ENCODE measurements around the gene RHOJ.

The RHOJ gene

DNA sequence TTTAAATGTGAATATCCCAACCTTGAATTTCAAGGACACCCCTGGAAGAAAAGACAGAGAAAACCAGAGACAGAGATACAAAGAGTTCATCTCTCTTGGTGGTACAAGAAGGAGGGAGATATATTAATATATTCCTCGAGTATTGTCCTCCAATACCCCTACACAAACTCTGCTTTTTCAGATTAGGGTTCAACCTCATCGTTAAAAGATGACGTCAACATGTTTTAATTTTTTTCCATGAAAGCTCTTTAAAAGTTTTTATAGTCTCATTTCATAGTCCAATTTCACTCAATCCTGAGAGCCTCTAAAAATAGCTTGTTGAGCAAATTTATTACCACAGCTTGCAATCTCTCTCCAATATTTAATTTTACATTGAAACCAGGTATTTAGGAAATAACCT, 19.4 kb downstream of the RHOJ start:
- Histone ChIP-seq H3K9ac (ENCODE audit: low read length in 5 of 5) (no peak overlapping the region), H3K4me3 (ENCODE audit: low read depth in 1 of 5, low read length in 5 of 5) (no peak overlapping the region), H3K9me3 (ENCODE audit: control insufficient read depth in 5 of 5, low read length in 5 of 5) (no peaks in the 10 kb centered on the region), H3K4me1 (ENCODE audit: control insufficient read depth in 5 of 5, insufficient read depth in 5 of 5, low read length in 5 of 5) (no peaks in the 10 kb centered on the region), H3K27me3 (ENCODE audit: control insufficient read depth in 5 of 5, insufficient read depth in 4 of 5, low read length in 5 of 5) (no peaks in the 10 kb centered on the region), H3K27ac (ENCODE audit: low read depth, low read length) (no peak overlapping the region), H3K36me3 (ENCODE audit: control insufficient read depth in 5 of 5, insufficient read depth in 5 of 5, low read length in 5 of 5) (no peaks in the 10 kb centered on the region)

DNA sequence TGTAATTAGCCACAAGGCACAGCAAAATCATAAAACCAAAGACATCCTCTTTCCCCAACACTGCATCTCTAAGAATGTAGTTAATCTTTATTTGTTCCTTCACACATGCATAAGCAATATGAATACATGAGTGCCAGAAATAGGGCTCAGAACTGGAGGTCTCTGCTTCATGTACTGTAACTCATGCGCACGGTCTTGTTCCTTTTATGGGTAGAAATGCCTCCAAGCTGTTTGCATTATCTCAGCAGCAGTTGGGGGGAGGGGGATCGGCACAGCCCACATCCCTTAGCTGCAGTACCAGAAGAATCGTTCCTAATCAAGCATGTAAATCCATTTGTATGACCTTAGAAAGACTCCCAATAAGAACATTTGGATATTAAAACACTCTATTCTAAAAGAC, 20.0 kb downstream of the RHOJ start:
- no peak overlapping the region for H3K9ac ChIP-seq (ENCODE audit: low read length in 5 of 5)
- no peak overlapping the region for H3K4me3 ChIP-seq (ENCODE audit: low read depth in 1 of 5, low read length in 5 of 5)
- H3K9me3 ChIP-seq (ENCODE audit: control insufficient read depth in 5 of 5, low read length in 5 of 5), result peaks cover 0 to under 1% (median 0%) of the 10 kb centered on the region in 5 donors
- H3K27ac ChIP-seq (ENCODE audit: low read depth, low read length), result no peak overlapping the region
- no peaks in the 10 kb centered on the region for H3K36me3 ChIP-seq (ENCODE audit: control insufficient read depth in 5 of 5, insufficient read depth in 5 of 5, low read length in 5 of 5)
- no peaks in the 10 kb centered on the region for H3K27me3 ChIP-seq (ENCODE audit: control insufficient read depth in 5 of 5, insufficient read depth in 4 of 5, low read length in 5 of 5)
- H3K4me1 ChIP-seq (ENCODE audit: control insufficient read depth in 5 of 5, insufficient read depth in 5 of 5, low read length in 5 of 5), result no peaks in the 10 kb centered on the region

DNA sequence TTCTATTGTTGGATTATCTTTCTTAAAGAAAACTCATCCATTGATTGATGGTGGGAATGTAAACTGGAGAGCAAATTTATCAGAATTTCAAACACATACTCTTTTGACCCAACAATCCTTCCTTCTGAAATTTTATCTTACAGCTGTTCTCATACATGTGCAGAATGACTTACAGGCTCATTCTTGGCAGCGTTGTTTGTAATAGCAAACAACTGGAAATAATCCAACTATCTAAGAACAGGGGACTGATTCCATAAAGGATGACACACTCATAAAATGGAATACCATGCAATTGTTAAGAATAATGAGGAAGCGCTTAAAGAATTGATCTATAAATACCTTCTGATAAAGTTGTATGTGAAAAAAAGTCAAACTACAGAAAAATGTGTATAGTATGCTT, 24.0 kb downstream of the RHOJ start:
- no peak overlapping the region for H3K4me3 ChIP-seq (ENCODE audit: low read depth in 1 of 5, low read length in 5 of 5)
- no peaks in the 10 kb centered on the region for H3K4me1 ChIP-seq (ENCODE audit: control insufficient read depth in 5 of 5, insufficient read depth in 5 of 5, low read length in 5 of 5)
- H3K9me3 ChIP-seq (ENCODE audit: control insufficient read depth in 5 of 5, low read length in 5 of 5), result peaks cover 0 to 6% (median 2%) of the 10 kb centered on the region in 5 donors
- no peaks in the 10 kb centered on the region for H3K36me3 ChIP-seq (ENCODE audit: control insufficient read depth in 5 of 5, insufficient read depth in 5 of 5, low read length in 5 of 5)
- no peak overlapping the region for H3K9ac ChIP-seq (ENCODE audit: low read length in 5 of 5)
- H3K27me3 ChIP-seq (ENCODE audit: control insufficient read depth in 5 of 5, insufficient read depth in 4 of 5, low read length in 5 of 5), result no peaks in the 10 kb centered on the region
- H3K27ac ChIP-seq (ENCODE audit: low read depth, low read length), result no peak overlapping the region

DNA sequence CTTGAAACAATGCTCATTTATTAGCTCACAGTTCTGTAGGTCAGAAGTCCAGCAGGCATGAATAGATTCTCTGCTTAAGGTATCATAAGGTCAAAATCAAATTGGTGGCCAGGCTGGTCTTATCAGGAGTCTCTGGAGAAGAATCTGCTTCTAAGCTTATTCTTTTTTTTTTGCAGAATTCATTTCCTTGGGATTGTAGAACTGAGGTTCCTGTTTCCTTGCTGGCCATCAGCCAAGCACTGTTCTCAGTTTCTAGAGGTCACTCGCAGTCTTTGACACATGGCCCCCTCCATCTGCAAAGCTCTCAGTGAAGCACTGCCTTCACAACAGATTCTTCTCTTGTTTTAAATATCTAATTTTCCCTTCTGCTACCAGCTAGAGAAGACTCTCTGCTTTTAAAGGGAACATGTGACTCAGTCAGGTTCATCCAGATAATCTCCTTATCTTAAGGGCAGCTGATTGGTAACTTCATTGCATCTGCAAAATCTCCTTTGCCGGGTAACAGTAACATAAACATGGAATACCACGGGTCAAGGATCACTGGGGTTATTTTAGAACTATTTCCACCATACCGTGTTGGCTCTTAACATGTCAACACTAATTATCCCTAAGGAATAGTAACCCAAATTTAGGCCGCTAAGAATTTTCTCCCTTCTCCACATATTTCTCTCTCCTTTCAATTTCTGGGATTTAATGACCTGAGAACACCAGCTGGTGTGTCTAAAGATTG, 25.3 kb downstream of the RHOJ start:
- H3K4me1 ChIP-seq (ENCODE audit: control insufficient read depth in 5 of 5, insufficient read depth in 5 of 5, low read length in 5 of 5), result no peaks in the 10 kb centered on the region
- H3K9ac ChIP-seq (ENCODE audit: low read length in 5 of 5), result no peak overlapping the region
- peaks cover 0 to 6% (median 2%) of the 10 kb centered on the region in 5 donors for H3K9me3 ChIP-seq (ENCODE audit: control insufficient read depth in 5 of 5, low read length in 5 of 5)
- H3K36me3 ChIP-seq (ENCODE audit: control insufficient read depth in 5 of 5, insufficient read depth in 5 of 5, low read length in 5 of 5), result no peaks in the 10 kb centered on the region
- H3K27me3 ChIP-seq (ENCODE audit: control insufficient read depth in 5 of 5, insufficient read depth in 4 of 5, low read length in 5 of 5), result no peaks in the 10 kb centered on the region
- H3K4me3 ChIP-seq (ENCODE audit: low read depth in 1 of 5, low read length in 5 of 5), result no peak overlapping the region
- no peak overlapping the region for H3K27ac ChIP-seq (ENCODE audit: low read depth, low read length)

DNA sequence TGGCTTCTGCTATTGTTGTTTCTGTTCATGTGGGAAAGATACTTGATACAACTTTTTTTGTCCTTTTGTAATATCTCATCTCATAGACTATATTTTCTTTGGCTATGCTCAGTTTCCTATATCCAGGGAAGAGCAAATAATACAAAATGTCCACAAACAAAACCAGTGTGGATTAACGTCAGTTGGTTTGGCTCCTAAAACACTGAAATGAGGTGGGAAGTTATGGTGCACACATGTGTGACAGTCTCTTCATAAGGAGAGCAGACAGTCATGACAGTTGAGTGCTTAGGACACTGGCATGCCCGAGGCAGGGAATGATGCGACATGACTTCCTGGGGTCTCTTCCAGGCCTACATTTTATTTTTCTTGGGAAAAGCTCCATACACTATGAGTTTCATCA, 27.5 kb downstream of the RHOJ start:
- peaks cover 0 to 6% (median 2%) of the 10 kb centered on the region in 5 donors for H3K9me3 ChIP-seq (ENCODE audit: control insufficient read depth in 5 of 5, low read length in 5 of 5)
- H3K36me3 ChIP-seq (ENCODE audit: control insufficient read depth in 5 of 5, insufficient read depth in 5 of 5, low read length in 5 of 5), result no peaks in the 10 kb centered on the region
- H3K9ac ChIP-seq (ENCODE audit: low read length in 5 of 5), result no peak overlapping the region
- no peaks in the 10 kb centered on the region for H3K27me3 ChIP-seq (ENCODE audit: control insufficient read depth in 5 of 5, insufficient read depth in 4 of 5, low read length in 5 of 5)
- no peak overlapping the region for H3K4me3 ChIP-seq (ENCODE audit: low read depth in 1 of 5, low read length in 5 of 5)
- H3K4me1 ChIP-seq (ENCODE audit: control insufficient read depth in 5 of 5, insufficient read depth in 5 of 5, low read length in 5 of 5), result no peaks in the 10 kb centered on the region
- no peak overlapping the region for H3K27ac ChIP-seq (ENCODE audit: low read depth, low read length)

DNA sequence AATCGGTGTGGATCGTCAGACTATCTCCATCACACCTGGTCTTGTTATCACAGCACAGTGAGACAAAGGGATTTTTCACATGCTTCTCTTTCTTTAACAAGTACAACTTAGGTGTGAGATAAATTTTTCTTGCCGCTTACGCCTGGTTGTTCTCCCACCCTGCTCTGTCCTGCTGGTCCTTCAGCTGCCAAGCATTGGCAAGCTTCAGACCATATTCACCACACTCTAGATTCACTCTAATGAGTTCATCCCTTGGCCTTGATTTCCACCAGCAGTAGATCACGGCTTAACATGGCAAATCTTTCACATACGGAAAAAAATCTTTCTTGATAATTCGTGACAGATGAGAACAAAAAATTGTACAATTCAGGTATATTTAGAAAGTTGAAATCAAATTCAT, 33.5 kb downstream of the RHOJ start:
- no peak overlapping the region for H3K4me3 ChIP-seq (ENCODE audit: low read depth in 1 of 5, low read length in 5 of 5)
- H3K9ac ChIP-seq (ENCODE audit: low read length in 5 of 5), result no peak overlapping the region
- no peak overlapping the region for H3K27ac ChIP-seq (ENCODE audit: low read depth, low read length)
- no peaks in the 10 kb centered on the region for H3K9me3 ChIP-seq (ENCODE audit: control insufficient read depth in 5 of 5, low read length in 5 of 5)
- no peaks in the 10 kb centered on the region for H3K4me1 ChIP-seq (ENCODE audit: control insufficient read depth in 5 of 5, insufficient read depth in 5 of 5, low read length in 5 of 5)
- H3K36me3 ChIP-seq (ENCODE audit: control insufficient read depth in 5 of 5, insufficient read depth in 5 of 5, low read length in 5 of 5), result peaks cover 0 to 3% (median 0%) of the 10 kb centered on the region in 5 donors
- H3K27me3 ChIP-seq (ENCODE audit: control insufficient read depth in 5 of 5, insufficient read depth in 4 of 5, low read length in 5 of 5), result no peaks in the 10 kb centered on the region

DNA sequence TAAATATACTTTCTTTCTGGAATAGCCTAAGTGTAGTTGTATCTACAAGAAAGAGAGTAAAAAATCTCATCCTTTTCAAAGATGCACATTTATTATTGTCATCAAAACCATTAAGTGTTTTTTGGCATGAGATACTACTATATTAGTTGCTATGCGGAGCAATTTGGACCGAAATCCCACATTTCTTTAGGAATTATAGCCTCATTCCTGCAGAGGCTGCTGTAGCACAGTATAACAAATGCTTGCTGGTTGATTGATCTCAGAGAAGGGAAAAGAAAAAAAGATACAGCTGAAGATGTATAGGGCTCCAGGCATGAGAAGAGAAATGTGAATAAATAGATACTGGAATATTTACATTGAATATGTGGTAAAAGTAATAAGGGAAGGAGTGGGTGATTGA, 36.0 kb downstream of the RHOJ start:
- no peak overlapping the region for H3K27ac ChIP-seq (ENCODE audit: low read depth, low read length)
- no peaks in the 10 kb centered on the region for H3K4me1 ChIP-seq (ENCODE audit: control insufficient read depth in 5 of 5, insufficient read depth in 5 of 5, low read length in 5 of 5)

DNA sequence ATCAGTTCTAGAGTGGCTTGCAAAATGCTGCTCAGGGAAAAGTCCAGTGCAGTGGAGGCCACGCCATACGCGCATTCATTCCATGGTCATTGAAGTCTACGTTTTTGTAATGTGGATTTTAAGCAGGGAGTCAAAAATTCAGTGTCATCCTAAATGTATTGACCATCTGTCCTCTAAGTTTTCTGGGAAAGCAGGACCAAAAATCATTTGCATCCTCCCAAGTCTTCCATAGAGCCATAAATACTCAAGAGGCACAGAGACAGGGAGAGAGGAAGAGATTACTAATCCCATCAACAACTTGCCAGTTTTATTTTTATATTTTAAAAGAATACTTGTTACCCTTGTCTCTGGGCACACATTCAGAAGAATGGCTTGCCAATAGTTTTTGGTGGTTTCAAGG, 36.9 kb downstream of the RHOJ start:
- H3K9ac ChIP-seq (ENCODE audit: low read length in 5 of 5), result no peak overlapping the region
- H3K4me1 ChIP-seq (ENCODE audit: control insufficient read depth in 5 of 5, insufficient read depth in 5 of 5, low read length in 5 of 5), result no peaks in the 10 kb centered on the region
- H3K27ac ChIP-seq (ENCODE audit: low read depth, low read length), result no peak overlapping the region
- no peaks in the 10 kb centered on the region for H3K27me3 ChIP-seq (ENCODE audit: control insufficient read depth in 5 of 5, insufficient read depth in 4 of 5, low read length in 5 of 5)
- no peaks in the 10 kb centered on the region for H3K9me3 ChIP-seq (ENCODE audit: control insufficient read depth in 5 of 5, low read length in 5 of 5)
- peaks cover 0 to 3% (median 0%) of the 10 kb centered on the region in 5 donors for H3K36me3 ChIP-seq (ENCODE audit: control insufficient read depth in 5 of 5, insufficient read depth in 5 of 5, low read length in 5 of 5)
- no peak overlapping the region for H3K4me3 ChIP-seq (ENCODE audit: low read depth in 1 of 5, low read length in 5 of 5)

More for the DNA sequence above, 36.0 kb downstream of the RHOJ start:
- H3K27me3 ChIP-seq (ENCODE audit: control insufficient read depth in 5 of 5, insufficient read depth in 4 of 5, low read length in 5 of 5), result no peaks in the 10 kb centered on the region
- H3K4me3 ChIP-seq (ENCODE audit: low read depth in 1 of 5, low read length in 5 of 5), result no peak overlapping the region
- peaks cover 0 to 3% (median 0%) of the 10 kb centered on the region in 5 donors for H3K36me3 ChIP-seq (ENCODE audit: control insufficient read depth in 5 of 5, insufficient read depth in 5 of 5, low read length in 5 of 5)
- no peak overlapping the region for H3K9ac ChIP-seq (ENCODE audit: low read length in 5 of 5)
- H3K9me3 ChIP-seq (ENCODE audit: control insufficient read depth in 5 of 5, low read length in 5 of 5), result no peaks in the 10 kb centered on the region

DNA sequence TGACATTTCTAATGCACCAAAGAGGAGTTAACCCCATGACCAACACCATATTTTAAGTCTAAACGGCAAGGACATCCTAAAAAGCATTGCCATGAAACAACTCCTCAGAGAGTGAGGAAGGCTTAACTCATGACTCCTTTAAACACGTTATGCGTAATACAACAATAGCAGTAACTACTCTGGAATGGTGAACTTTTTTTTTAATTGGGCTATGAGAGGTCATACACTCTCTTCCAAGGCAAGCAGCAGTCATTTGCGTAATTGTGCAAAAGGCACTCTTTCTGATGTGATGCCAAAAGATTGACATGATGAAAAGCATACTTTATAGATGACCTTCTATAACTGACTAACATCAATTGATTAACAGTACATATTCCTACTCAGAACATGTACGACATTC, 39.4 kb downstream of the RHOJ start:
- Histone ChIP-seq H3K9ac (ENCODE audit: low read length in 5 of 5) (no peak overlapping the region), H3K27me3 (ENCODE audit: control insufficient read depth in 5 of 5, insufficient read depth in 4 of 5, low read length in 5 of 5) (no peaks in the 10 kb centered on the region), H3K27ac (ENCODE audit: low read depth, low read length) (no peak overlapping the region), H3K36me3 (ENCODE audit: control insufficient read depth in 5 of 5, insufficient read depth in 5 of 5, low read length in 5 of 5) (peaks cover 0 to 2% (median 0%) of the 10 kb centered on the region in 5 donors), H3K9me3 (ENCODE audit: control insufficient read depth in 5 of 5, low read length in 5 of 5) (no peaks in the 10 kb centered on the region), H3K4me3 (ENCODE audit: low read depth in 1 of 5, low read length in 5 of 5) (no peak overlapping the region), H3K4me1 (ENCODE audit: control insufficient read depth in 5 of 5, insufficient read depth in 5 of 5, low read length in 5 of 5) (peaks cover 0 to 2% (median 0%) of the 10 kb centered on the region in 5 donors)

DNA sequence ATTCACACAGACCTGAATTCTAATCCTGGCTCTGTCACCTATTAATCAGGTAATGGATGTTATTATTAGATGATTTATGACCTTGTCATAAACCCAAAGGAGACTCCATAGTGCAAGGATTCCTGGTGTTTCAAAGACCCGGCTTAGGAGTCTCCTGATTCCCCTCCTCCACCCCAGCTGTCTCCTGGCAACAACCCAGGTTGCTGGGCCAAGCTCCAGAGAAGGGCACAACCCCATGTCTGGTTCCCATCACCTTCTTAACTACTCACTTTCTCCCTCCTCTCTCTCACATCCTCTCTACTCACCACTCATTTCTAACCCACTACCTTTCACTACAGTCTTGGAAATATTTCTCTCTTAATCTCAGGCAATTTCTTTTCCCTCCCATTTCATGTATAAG, 41.6 kb downstream of the RHOJ start:
- Histone ChIP-seq H3K27ac (ENCODE audit: low read depth, low read length) (no peak overlapping the region), H3K4me1 (ENCODE audit: control insufficient read depth in 5 of 5, insufficient read depth in 5 of 5, low read length in 5 of 5) (peaks cover 0 to 5% (median 2%) of the 10 kb centered on the region in 5 donors)

More for the DNA sequence above, 41.6 kb downstream of the RHOJ start:
- Histone ChIP-seq H3K36me3 (ENCODE audit: control insufficient read depth in 5 of 5, insufficient read depth in 5 of 5, low read length in 5 of 5) (no peaks in the 10 kb centered on the region), H3K27me3 (ENCODE audit: control insufficient read depth in 5 of 5, insufficient read depth in 4 of 5, low read length in 5 of 5) (no peaks in the 10 kb centered on the region), H3K9ac (ENCODE audit: low read length in 5 of 5) (no peak overlapping the region), H3K9me3 (ENCODE audit: control insufficient read depth in 5 of 5, low read length in 5 of 5) (no peaks in the 10 kb centered on the region), H3K4me3 (ENCODE audit: low read depth in 1 of 5, low read length in 5 of 5) (no peak overlapping the region)
